Vagina (tissue), 2 donors: Measurements from ENCODE around the gene AFAP1. TPM values are rescaled to one million over a fixed set of nuclear protein-coding genes. Genes with fewer than 3 reads are reported as not detected.

ENCODE experiments used
- DNase-seq, 2 donors: peaks; one replicate each; pipeline ENCODE4 v3.0.0-alpha.2; 2017; ENCODE audit errors: extremely low spot score in 2 of 2
- H3K27ac ChIP-seq: fragments of 200-600 bp; sonication (generic); one replicate; pipeline ENCODE4 v1.5.1; 2019
- H3K27me3 ChIP-seq: fragments of 200-600 bp; sonication (generic); one replicate; pipeline ENCODE4 v1.5.1; 2019
- H3K36me3 ChIP-seq, 2 donors: fragments of 200-600 bp; sonication (generic); one replicate each; pipeline ENCODE4 v1.5.1; 2017 to 2019
- H3K4me1 ChIP-seq: fragments of 200-600 bp; sonication (generic); one replicate; pipeline ENCODE4 v1.5.1; 2019
- H3K4me3 ChIP-seq, 2 donors: fragments of 200-600 bp; sonication (generic); 1 replicate in 1 of 2; 2 replicates in 1 of 2; pipeline ENCODE4 v1.5.1; 2016 to 2019
- H3K9me3 ChIP-seq: fragments of 200-600 bp; sonication (generic); one replicate; pipeline ENCODE4 v1.5.1; 2019
- POLR2A ChIP-seq, 2 donors: fragments of 450-650 bp; IDR thresholded peaks; one replicate each; pipeline ENCODE4 v1.6.1; 2017; ENCODE audit warnings: antibody characterized with exemption in 2 of 2, mild to moderate bottlenecking in 2 of 2, moderate library complexity in 2 of 2
- POLR2AphosphoS5 ChIP-seq, 2 donors: sonication (generic); formaldehyde crosslinking; IDR thresholded peaks; one replicate each; pipeline ENCODE4 v1.9.0; 2017; ENCODE audit warnings: antibody characterized with exemption in 2 of 2, mild to moderate bottlenecking in 2 of 2, low read depth in 1 of 2; ENCODE audit not compliant: insufficient read depth in 1 of 2
- intact Hi-C: fragments of 100-400 bp; cut with DNase I; formaldehyde crosslinking; loops from one replicate; pipeline ENCODE4 v1.15.1; 2023
- total RNA-seq: library from RNA; depleted of rRNA; stranded (reverse); fragments of >200 nt; gene quantifications from one replicate; pipeline ENCODE4 v1.2.3, GENCODE V29; 2016
- TF ChIP-seq, protein P1 (sequence below), 3 experiments: fragments of 450-650 bp in 2 of 3; fragments of 200-600 bp in 1 of 3; sonication (generic) in 1 of 3; IDR thresholded peaks; one replicate each; pipeline ENCODE4 v1.5.1; 2017 to 2019; ENCODE audit warnings: antibody characterized with exemption in 3 of 3, mild to moderate bottlenecking in 2 of 3, moderate library complexity in 2 of 3

The AFAP1 gene
- total RNA-seq, 1 donor from 2014 or later = 20.4 TPM

GRCh38 chr4:7830747-7831146, 108.9 kb downstream of the AFAP1 start:
- H3K4me1 ChIP-seq = peaks cover 32% of the 10 kb centered on the region
- intact Hi-C loops = no loop called here
- no peak for DNase-seq

DNA sequence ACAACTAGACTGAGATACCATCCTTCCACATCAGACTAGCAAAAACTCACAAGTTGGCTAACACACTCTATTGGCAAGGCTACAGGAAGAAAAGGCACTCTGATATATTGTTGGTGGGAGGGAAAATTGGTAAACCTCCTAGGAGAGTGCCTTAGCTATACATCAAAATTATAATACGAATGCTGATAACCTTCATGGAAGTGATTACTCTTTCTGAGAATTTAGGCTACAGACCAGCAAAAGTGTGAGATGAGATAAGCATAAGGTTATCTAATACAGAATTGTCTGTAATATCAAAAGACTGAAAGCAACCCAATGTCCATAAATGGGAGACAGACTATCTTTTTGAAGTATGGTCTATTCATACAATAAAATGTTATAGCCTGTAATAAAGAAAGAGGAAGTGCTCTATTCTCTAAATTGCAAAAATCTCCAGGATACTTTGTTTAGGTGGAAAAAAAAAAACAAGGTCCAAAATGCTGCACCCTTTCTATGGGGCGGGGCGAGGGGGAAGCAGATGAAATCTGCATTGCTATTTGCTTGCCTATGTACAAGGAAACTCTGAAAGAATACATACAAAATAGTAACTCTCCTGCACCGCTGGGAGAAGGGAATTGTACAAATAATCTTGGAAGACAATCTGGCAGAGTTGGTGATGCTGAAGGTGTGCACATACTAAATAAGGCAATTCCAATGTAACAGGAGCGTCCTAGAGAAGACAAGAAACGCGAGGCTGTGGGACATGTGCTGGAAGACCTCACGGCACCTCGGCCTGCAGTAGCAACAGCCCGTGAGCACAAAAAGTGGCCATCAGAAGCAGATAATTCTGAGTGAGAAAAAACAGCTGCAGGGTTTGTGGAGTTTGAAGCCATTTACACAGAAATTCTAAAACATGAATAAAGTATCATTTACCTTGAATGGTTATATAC, 109.7 kb downstream of the AFAP1 start:
- TF ChIP-seq POLR2AphosphoS5 (IDR thresholded peaks at IDR 0.05; ENCODE audit: insufficient read depth in 1 of 2, low read depth in 1 of 2) = no peak
- TF ChIP-seq, protein P1, sequence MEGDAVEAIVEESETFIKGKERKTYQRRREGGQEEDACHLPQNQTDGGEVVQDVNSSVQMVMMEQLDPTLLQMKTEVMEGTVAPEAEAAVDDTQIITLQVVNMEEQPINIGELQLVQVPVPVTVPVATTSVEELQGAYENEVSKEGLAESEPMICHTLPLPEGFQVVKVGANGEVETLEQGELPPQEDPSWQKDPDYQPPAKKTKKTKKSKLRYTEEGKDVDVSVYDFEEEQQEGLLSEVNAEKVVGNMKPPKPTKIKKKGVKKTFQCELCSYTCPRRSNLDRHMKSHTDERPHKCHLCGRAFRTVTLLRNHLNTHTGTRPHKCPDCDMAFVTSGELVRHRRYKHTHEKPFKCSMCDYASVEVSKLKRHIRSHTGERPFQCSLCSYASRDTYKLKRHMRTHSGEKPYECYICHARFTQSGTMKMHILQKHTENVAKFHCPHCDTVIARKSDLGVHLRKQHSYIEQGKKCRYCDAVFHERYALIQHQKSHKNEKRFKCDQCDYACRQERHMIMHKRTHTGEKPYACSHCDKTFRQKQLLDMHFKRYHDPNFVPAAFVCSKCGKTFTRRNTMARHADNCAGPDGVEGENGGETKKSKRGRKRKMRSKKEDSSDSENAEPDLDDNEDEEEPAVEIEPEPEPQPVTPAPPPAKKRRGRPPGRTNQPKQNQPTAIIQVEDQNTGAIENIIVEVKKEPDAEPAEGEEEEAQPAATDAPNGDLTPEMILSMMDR (IDR thresholded peaks at IDR 0.05) = no peak
- TF ChIP-seq POLR2A (IDR thresholded peaks at IDR 0.05) = no peak
- no peaks in the 10 kb centered on the region for H3K27me3 ChIP-seq
- H3K9me3 ChIP-seq = no peaks in the 10 kb centered on the region
- H3K27ac ChIP-seq = peak overlapping the region; percentile 78
- DNase-seq = no peak
- H3K36me3 ChIP-seq = no peaks in the 10 kb centered on the region
- intact Hi-C loops = no loop called here
- no peak overlapping the region for H3K4me3 ChIP-seq
- peaks cover 32% of the 10 kb centered on the region for H3K4me1 ChIP-seq

More at GRCh38 chr4:7830747-7831146, 108.9 kb downstream of the AFAP1 start:
- TF ChIP-seq, protein P1 (IDR thresholded peaks at IDR 0.05) = no peak
- TF ChIP-seq POLR2A (IDR thresholded peaks at IDR 0.05) (no peak), POLR2AphosphoS5 (IDR thresholded peaks at IDR 0.05; ENCODE audit: insufficient read depth in 1 of 2, low read depth in 1 of 2) (no peak)
- H3K27me3 ChIP-seq = no peaks in the 10 kb centered on the region
- H3K36me3 ChIP-seq = no peaks in the 10 kb centered on the region
- no peak overlapping the region for H3K4me3 ChIP-seq
- H3K9me3 ChIP-seq = no peaks in the 10 kb centered on the region
- peak overlapping the region; percentile 78 for H3K27ac ChIP-seq

DNA sequence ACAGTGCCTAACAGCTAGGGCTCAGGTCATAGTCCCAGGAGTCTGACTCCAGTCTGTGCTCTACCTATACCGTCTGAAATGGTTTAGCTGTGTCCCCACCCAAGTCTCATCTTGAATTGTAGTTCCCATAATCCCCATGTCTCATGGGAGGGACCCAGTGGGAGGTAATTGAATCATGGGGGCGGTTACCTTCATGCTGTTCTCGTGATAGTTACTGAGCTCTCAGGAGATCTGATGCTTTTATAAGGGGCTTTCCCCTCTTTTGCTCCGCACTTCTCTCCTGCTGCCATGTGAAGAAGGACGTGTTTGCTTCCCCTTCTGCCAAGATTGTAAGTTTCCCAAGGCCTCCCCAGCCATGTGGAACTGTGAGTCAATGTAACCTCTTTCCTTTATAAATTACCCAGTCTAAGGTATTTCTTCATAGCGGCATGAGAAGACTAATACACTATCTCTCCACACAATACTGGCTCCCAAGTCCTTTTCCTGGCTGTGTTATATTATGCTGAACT, 110.8 kb downstream of the AFAP1 start:
- no peaks in the 10 kb centered on the region for H3K9me3 ChIP-seq
- intact Hi-C loops = no loop called here
- TF ChIP-seq POLR2AphosphoS5 (IDR thresholded peaks at IDR 0.05; ENCODE audit: insufficient read depth in 1 of 2, low read depth in 1 of 2) (no peak), POLR2A (IDR thresholded peaks at IDR 0.05) (no peak)
- TF ChIP-seq, protein P1 (IDR thresholded peaks at IDR 0.05) = no peak
- no peak overlapping the region for H3K4me3 ChIP-seq
- peaks cover 41% of the 10 kb centered on the region for H3K4me1 ChIP-seq
- no peaks in the 10 kb centered on the region for H3K36me3 ChIP-seq
- H3K27me3 ChIP-seq = no peaks in the 10 kb centered on the region
- H3K27ac ChIP-seq = peak overlapping the region; percentile 78
- no peak for DNase-seq

GRCh38 chr4:7828011-7828720, 111.5 kb downstream of the AFAP1 start:
- no peaks in the 10 kb centered on the region for H3K27me3 ChIP-seq
- H3K4me3 ChIP-seq = peak overlapping the region in 1 of 2 donors; percentile 15
- no peaks in the 10 kb centered on the region for H3K36me3 ChIP-seq
- TF ChIP-seq POLR2AphosphoS5 (IDR thresholded peaks at IDR 0.05; ENCODE audit: insufficient read depth in 1 of 2, low read depth in 1 of 2) = peak; percentile 34 to 80
- TF ChIP-seq, protein P1 (IDR thresholded peaks at IDR 0.05) = no peak
- H3K4me1 ChIP-seq = peaks cover 47% of the 10 kb centered on the region
- H3K9me3 ChIP-seq = no peaks in the 10 kb centered on the region
- peak overlapping the region; percentile 78 for H3K27ac ChIP-seq
- intact Hi-C loops = no loop called here
- peak in 1 of 2 donors; percentile 96 for DNase-seq
